GM18498 (cell line): Measurements from ENCODE around the gene MAGEB16.

Source experiments
- ATAC-seq: cut with Tn5 transposase; IDR thresholded peaks from one replicate; pipeline ENCODE4 v1.9.1; 2021; ENCODE audit warnings: mild to moderate bottlenecking, moderate library complexity; ENCODE audit not compliant: unreplicated experiment

MAGEB16 gene

GRCh38 chrX:35798042-35798441 is at the start of gene MAGEB16:
Gene MAGEB16, plus strand, starts transcription at chrX:35798342. Its CDS starts 3,855 bp downstream, at chrX:35802197.
- ATAC-seq = no peak

- no peak for ATAC-seq
Observed at GRCh38 chrX:35773958-35774564, 24.1 kb upstream of the MAGEB16 start.

GRCh38 chrX:35785075-35785474 is 13.1 kb upstream of the MAGEB16 start:
- ATAC-seq = no peak

- ATAC-seq = no peak
Observed at GRCh38 chrX:35786271-35786670, 11.9 kb upstream of the MAGEB16 start.

GRCh38 chrX:35787867-35788266 is 10.3 kb upstream of the MAGEB16 start:
- no peak for ATAC-seq

GRCh38 chrX:35800474-35800873 is 2.3 kb downstream of the MAGEB16 start:
- ATAC-seq = no peak

GRCh38 chrX:35809781-35810180 is 11.6 kb downstream of the MAGEB16 start:
- no peak for ATAC-seq

- no peak for ATAC-seq
Observed at GRCh38 chrX:35819241-35819640, 21.1 kb downstream of the MAGEB16 start.

GRCh38 chrX:35826503-35826902 is 28.4 kb downstream of the MAGEB16 start:
- no peak for ATAC-seq

- no peak for ATAC-seq
Observed at GRCh38 chrX:35829501-35829900, 31.4 kb downstream of the MAGEB16 start.

- ATAC-seq = no peak
Observed at GRCh38 chrX:35841872-35842271, 43.7 kb downstream of the MAGEB16 start.

GRCh38 chrX:35842674-35843073 is 44.5 kb downstream of the MAGEB16 start:
- ATAC-seq = no peak

GRCh38 chrX:35847736-35848135 is 49.6 kb downstream of the MAGEB16 start:
- ATAC-seq = no peak
